Spinal cord (tissue), 10 donors: ENCODE data around the gene ARL2. TPM values are rescaled to one million over a fixed set of nuclear protein-coding genes. Genes with fewer than 3 reads are reported as not detected.

Experiments
- DNase-seq, 6 donors: peaks; one replicate each; pipeline versions ENCODE4 v3.0.0 to v3.0.0-alpha.2; 2013 to 2015; ENCODE audit warnings: low spot score in 6 of 6, low read depth in 4 of 6
- H3K27ac ChIP-seq: one replicate; pipeline ENCODE4 v1.5.1; 2013; ENCODE audit warnings: low read depth, low read length, control low read depth
- H3K27me3 ChIP-seq: one replicate; pipeline ENCODE4 v1.6.1; 2013; ENCODE audit warnings: low read length; ENCODE audit not compliant: control insufficient read depth, insufficient read depth
- H3K36me3 ChIP-seq: one replicate; pipeline ENCODE4 v1.6.1; 2013; ENCODE audit warnings: low read length; ENCODE audit not compliant: control insufficient read depth, insufficient read depth
- H3K4me1 ChIP-seq: one replicate; pipeline ENCODE4 v1.6.1; 2013; ENCODE audit warnings: low read length; ENCODE audit not compliant: control insufficient read depth, insufficient read depth
- H3K4me3 ChIP-seq: one replicate; pipeline ENCODE4 v1.5.1; 2013; ENCODE audit warnings: low read depth, low read length, control low read depth
- H3K9me3 ChIP-seq: one replicate; pipeline ENCODE4 v1.6.1; 2013; ENCODE audit warnings: low read length; ENCODE audit not compliant: control insufficient read depth, insufficient read depth
- WGBS: methylation state at CpG from one replicate; pipeline ENCODE4 v1.1.5; 2013; ENCODE audit warnings: missing lambda C conversion rate; ENCODE audit not compliant: insufficient coverage; 5-methylcytosine and 5-hydroxymethylcytosine counted together
- polyA plus RNA-seq, 2 donors: library from polyadenylated mRNA; unstranded; fragments of 120-200 nt; gene quantifications; one replicate each; pipeline ENCODE4 v1.2.1, GENCODE V29; 2013; ENCODE audit not compliant: insufficient read length in 2 of 2
- total RNA-seq, 2 donors: library from RNA; depleted of rRNA in 1 of 2; stranded (reverse); fragments of 120-200 nt in 1 of 2; fragments of >200 nt in 1 of 2; gene quantifications; one replicate each; pipeline versions ENCODE4 v1.2.3 to v1.2.4, GENCODE V29; 2013 to 2014
- donor health status: healthy.

Gene ARL2
- total and polyA plus RNA-seq, 4 donors: 75.4 to 123 (median 120) TPM

DNA sequence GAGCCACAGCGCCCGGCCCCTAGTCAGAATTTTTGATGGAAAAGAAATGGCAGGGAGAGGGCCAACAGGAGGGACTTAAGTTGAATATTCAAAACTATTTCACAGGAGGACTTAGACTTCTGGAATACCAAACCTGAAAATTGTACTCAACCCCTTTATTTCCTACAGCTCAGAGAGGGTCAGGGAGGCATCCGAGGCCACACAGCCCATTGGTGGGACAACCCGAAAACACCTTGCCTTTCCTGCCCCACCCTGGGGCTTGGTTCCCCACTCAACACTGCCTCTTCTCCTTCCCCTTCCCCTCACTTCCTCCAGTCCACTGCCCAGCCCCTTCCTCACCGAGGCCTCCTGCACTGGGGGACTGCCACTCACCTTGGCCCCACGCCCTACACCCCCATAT is 43.0 kb downstream of the ARL2 start:
- WGBS: 82% methylated on average over 5 of the region's 6 CpGs
- no peak overlapping the region for H3K27ac ChIP-seq
- no peaks in the 10 kb centered on the region for H3K9me3 ChIP-seq
- H3K27me3 ChIP-seq: peaks cover 3% of the 10 kb centered on the region
- no peak overlapping the region for H3K4me3 ChIP-seq
- H3K4me1 ChIP-seq: no peaks in the 10 kb centered on the region
- no peak for DNase-seq
- peaks cover 2% of the 10 kb centered on the region for H3K36me3 ChIP-seq

DNA sequence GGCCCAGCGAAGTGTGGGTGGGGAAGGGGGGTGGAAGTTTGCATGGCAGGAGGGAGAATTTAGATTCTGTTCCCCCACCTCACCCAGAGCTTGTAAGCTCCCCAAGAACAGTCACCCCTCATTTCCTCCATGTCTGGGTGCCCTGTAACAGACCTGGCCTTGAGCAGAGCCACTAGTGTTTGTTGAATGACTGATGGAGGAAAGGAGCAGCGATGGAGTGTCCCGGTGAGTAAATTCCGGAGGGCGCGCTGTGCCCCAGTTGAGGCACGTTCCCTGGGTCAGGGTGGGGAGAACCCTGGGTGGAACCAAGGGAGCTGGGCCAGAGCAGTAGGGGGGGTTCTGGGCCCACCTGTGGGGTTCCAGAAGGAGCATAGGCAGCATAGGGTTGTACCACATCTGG is 43.6 kb downstream of the ARL2 start:
- Histone ChIP-seq H3K27ac (no peak overlapping the region), H3K27me3 (peaks cover 3% of the 10 kb centered on the region), H3K4me3 (no peak overlapping the region), H3K4me1 (no peaks in the 10 kb centered on the region), H3K36me3 (peaks cover 2% of the 10 kb centered on the region), H3K9me3 (no peaks in the 10 kb centered on the region)
- WGBS: 84% methylated on average over 6 of the region's 7 CpGs
- no peak for DNase-seq

DNA sequence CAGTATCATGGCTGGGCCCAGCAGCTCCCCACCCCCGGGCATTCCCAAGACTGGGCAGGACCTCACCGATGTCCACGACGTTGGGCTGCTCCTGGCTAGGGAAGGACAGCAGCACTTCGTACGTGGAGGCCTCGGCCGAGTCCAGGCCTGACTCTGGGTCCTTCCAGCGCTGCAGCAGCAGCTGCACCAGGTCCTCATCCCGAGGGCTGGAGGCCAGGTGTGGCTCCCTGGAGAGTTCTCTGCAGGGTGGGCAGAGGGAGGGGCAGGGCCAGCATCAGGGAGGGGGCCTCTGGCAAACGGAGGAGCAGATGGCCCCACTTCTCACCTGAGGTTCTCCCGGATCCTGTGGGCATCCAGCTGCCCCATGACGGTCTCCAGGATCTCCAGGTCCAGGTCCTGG is 44.1 kb downstream of the ARL2 start:
- H3K4me3 ChIP-seq: no peak overlapping the region
- H3K27me3 ChIP-seq: peaks cover under 1% of the 10 kb centered on the region
- H3K4me1 ChIP-seq: no peaks in the 10 kb centered on the region
- H3K27ac ChIP-seq: no peak overlapping the region
- no peaks in the 10 kb centered on the region for H3K9me3 ChIP-seq
- peaks cover 2% of the 10 kb centered on the region for H3K36me3 ChIP-seq
- WGBS: 69% methylated on average over 11 of the region's 13 CpGs
- DNase-seq: no peak

DNA sequence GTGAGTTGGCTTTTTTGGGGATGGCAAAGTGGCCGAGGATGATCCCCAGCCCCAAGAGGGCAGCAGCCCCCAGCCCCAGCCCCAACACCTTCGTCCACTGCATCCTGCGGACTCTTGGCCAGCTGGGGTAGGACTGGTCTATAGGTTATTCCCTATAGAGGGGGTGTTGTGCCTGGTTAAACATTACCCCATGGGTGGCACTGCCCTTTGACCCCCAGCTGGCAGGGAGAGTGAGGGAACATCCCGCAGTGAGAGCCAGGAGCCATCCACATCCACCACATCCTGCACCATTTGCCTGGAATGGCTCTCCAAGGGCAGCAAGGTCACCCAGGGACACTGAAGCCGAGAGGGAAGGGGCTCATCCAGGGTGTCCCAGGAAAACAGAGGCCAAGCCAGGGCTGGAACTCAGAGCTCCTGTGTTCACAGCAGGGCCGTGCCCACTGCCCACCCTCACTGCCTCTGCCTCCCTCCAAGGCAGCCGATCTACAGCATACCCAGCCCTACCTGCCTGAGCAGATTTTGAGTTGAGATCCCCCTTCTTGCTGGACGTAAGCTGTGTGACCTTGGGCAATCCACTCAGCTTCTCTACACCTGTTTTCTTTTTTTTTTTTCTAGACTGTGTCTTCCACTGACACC is 44.6 kb downstream of the ARL2 start, which contains the start of gene NAALADL1:
TSS of gene NAALADL1 (minus strand) at position 135 of the 636 bp plus-strand sequence. CDS start at position 103, 32 bp downstream.
- H3K36me3 ChIP-seq: peaks cover 2% of the 10 kb centered on the region
- H3K4me1 ChIP-seq: no peaks in the 10 kb centered on the region
- no peaks in the 10 kb centered on the region for H3K27me3 ChIP-seq
- H3K9me3 ChIP-seq: no peaks in the 10 kb centered on the region
- WGBS: 70% methylated on average over 5 of the region's 8 CpGs
- H3K27ac ChIP-seq: no peak within 1 kb of the TSS
- no peak within 1 kb of the TSS for H3K4me3 ChIP-seq
- no peak for DNase-seq

DNA sequence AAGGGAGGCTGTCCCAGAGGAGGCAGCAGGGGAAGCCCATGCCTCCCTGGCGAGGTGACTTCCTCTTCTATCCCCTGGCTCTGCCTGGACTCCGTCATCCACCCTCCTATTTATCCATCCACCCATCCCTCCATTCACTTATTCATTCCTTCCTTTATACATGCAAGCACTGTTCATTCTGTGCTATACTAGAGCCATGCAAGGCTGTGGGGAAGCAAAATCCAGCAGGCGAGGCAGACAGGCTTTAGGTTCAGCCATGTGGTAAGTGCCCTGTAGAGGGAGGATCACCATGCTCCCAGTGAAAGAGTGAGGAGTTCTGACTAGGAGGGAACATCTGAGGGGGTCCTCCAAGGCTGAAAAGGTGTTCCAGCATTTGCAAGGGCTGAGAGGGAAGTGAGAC is 45.6 kb downstream of the ARL2 start:
- Histone ChIP-seq H3K36me3 (peaks cover 2% of the 10 kb centered on the region), H3K9me3 (no peaks in the 10 kb centered on the region), H3K4me1 (no peaks in the 10 kb centered on the region), H3K27ac (no peak overlapping the region), H3K27me3 (no peaks in the 10 kb centered on the region), H3K4me3 (no peak overlapping the region)
- DNase-seq: no peak
- 66% methylated on average over 3 of the region's 3 CpGs for WGBS

DNA sequence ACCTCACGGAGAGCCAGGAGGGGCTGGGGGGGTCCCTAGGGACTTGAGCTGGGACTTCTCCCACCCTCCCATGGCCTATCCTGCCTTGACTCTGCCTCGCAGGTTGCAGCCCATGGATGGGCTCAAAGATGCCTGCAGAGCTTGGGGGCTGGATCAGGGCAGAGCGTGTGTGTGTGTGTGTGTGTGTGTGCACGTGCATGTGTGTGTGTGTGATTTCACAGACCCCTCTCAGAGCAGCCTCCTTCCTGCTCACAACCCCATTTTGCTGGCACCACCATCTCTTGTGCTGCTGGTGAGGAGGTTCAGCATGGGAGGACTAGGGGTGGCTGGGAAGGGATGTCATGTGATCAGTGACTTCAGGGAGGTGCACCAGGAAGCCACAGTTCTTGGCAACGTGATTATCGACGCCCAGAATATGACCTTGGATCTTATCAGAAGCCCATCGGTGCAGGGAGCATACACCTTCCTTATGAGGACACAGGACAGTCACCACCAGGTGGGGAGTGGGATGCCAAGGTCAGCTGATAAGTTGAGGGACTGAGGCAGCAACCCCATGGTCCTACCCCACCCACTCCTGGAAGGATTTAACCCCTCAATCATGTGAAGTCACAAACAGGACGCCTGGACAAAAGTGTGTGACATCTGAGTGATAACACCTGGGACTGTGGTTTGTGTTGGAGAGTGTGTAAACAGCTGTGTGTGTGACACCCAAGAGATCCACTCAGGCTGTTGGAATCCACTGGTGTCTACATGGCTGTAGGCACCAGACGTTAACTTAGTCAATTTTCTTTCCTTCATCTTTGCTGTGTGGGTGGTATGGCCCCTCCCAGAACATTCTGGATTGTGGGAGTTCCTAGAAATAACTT is 46.2 kb downstream of the ARL2 start:
- no peak overlapping the region for H3K27ac ChIP-seq
- H3K9me3 ChIP-seq: no peaks in the 10 kb centered on the region
- no peaks in the 10 kb centered on the region for H3K27me3 ChIP-seq
- no peak for DNase-seq
- no peaks in the 10 kb centered on the region for H3K4me1 ChIP-seq
- H3K4me3 ChIP-seq: no peak overlapping the region
- WGBS: 51% methylated on average over 4 of the region's 10 CpGs
- H3K36me3 ChIP-seq: peaks cover 2% of the 10 kb centered on the region

DNA sequence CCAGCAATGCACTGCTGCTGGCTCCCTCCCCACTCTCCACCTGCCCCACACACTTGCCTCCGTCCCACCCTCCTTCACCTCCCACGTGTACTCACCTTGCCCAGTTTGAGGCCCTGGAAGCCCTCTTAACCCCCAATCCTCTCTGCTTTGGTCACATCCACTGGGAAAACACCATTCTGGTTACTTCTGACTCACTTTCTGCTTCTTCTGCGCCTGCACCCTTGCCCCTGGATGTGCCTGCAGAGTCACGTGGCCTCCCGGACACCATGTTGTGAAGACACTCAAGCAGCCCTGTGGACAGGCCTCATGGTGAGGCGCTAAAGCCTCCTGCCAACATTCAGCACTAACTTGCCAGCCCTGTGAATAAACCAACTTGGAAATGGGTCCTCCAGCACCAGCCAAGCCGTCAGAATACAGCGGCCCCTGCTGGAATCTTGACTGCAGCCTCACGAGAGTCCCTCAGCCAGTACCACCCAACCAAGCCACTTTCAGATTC is 47.0 kb downstream of the ARL2 start:
- 71% methylated on average over 6 of the region's 9 CpGs for WGBS

DNA sequence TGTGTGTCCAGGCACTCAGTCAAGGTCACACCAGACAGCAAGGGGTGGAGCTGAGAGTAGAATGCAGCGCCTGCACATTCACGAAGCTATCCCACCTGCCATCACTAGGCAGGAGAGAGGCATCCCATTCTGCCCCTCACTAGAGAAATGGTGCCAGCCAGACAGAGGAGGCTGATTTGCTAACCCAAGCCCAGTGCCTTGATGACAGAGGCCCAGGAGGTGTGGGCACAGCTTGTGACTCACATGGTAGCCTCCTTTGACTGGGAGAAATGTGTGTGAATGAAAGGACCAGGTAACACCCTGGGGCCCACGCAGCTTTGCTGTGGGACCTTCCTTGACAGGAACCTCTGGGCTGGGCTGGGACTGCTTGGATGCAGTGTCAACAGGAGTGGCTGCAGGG is 49.6 kb downstream of the ARL2 start:
- WGBS: 83% methylated on average over 3 of the region's 3 CpGs

More for the DNA sequence above, 47.0 kb downstream of the ARL2 start:
- Histone ChIP-seq H3K9me3 (no peaks in the 10 kb centered on the region), H3K4me3 (no peak overlapping the region), H3K4me1 (no peaks in the 10 kb centered on the region), H3K27me3 (no peaks in the 10 kb centered on the region), H3K27ac (no peak overlapping the region), H3K36me3 (peaks cover 2% of the 10 kb centered on the region)
- no peak for DNase-seq

DNA sequence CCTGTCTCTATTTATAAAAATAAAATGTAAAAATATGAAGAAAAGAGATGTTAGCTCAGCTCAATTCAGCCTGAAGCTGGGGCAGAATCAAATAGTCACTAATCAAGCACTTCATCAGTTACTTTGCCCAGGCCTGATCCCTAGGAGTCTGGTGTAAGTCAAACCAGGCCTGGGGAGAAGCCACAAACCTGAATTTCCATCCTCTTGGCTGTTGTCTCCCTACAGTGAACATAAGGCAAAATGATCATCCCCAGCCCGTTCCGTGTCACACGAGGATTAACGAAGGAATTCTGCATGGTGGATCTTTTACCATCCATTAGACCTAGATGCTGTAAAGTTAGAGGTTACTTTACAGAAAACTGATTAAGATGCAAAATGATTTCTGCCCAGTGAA is 50.9 kb downstream of the ARL2 start:
- Histone ChIP-seq H3K9me3 (no peaks in the 10 kb centered on the region), H3K4me1 (no peaks in the 10 kb centered on the region), H3K27me3 (no peaks in the 10 kb centered on the region), H3K4me3 (no peak overlapping the region), H3K27ac (no peak overlapping the region), H3K36me3 (no peaks in the 10 kb centered on the region)
- WGBS: no CpG with 5 or more reads among the region's 4 CpGs
- no peak for DNase-seq

More for the DNA sequence above, 49.6 kb downstream of the ARL2 start:
- Histone ChIP-seq H3K36me3 (no peaks in the 10 kb centered on the region), H3K27ac (no peak overlapping the region), H3K27me3 (no peaks in the 10 kb centered on the region), H3K4me1 (no peaks in the 10 kb centered on the region), H3K4me3 (no peak overlapping the region), H3K9me3 (no peaks in the 10 kb centered on the region)
- DNase-seq: no peak
